ENCODE measurements around the gene MAPK13.

DNA sequence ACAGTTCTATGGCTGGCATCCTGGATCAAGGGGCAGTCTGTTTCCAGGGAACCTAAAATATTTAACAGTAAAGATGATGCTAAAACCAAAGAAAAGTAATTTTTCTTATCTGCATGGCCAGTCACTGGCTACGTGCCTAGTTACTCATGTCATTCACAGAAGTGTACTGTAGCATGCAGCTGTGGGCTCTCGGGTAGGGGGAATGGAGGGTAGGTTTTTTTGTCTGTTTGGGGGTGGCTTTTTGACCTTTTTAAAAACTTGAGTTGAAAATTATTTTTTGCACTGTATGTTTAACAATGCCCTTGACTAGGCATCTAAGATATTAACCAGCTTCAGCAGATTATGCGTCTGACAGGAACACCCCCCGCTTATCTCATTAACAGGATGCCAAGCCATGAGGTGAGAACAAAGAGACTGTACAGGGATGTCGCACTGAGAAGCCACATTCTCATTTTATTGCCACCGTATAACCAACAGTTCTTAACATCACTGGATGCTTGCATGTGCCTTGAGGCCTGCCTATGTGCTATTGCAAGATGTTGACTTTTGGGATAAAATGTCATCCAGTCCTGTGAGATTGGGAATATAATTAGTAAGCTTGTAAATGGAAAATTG lies 30.3 kb upstream of the MAPK13 start:
- TF ChIP-seq, protein P1, sequence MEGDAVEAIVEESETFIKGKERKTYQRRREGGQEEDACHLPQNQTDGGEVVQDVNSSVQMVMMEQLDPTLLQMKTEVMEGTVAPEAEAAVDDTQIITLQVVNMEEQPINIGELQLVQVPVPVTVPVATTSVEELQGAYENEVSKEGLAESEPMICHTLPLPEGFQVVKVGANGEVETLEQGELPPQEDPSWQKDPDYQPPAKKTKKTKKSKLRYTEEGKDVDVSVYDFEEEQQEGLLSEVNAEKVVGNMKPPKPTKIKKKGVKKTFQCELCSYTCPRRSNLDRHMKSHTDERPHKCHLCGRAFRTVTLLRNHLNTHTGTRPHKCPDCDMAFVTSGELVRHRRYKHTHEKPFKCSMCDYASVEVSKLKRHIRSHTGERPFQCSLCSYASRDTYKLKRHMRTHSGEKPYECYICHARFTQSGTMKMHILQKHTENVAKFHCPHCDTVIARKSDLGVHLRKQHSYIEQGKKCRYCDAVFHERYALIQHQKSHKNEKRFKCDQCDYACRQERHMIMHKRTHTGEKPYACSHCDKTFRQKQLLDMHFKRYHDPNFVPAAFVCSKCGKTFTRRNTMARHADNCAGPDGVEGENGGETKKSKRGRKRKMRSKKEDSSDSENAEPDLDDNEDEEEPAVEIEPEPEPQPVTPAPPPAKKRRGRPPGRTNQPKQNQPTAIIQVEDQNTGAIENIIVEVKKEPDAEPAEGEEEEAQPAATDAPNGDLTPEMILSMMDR (IDR thresholded peaks at IDR 0.05; ENCODE audit: poor library complexity, severe bottlenecking) = no peak
- TF ChIP-seq, protein P2, sequence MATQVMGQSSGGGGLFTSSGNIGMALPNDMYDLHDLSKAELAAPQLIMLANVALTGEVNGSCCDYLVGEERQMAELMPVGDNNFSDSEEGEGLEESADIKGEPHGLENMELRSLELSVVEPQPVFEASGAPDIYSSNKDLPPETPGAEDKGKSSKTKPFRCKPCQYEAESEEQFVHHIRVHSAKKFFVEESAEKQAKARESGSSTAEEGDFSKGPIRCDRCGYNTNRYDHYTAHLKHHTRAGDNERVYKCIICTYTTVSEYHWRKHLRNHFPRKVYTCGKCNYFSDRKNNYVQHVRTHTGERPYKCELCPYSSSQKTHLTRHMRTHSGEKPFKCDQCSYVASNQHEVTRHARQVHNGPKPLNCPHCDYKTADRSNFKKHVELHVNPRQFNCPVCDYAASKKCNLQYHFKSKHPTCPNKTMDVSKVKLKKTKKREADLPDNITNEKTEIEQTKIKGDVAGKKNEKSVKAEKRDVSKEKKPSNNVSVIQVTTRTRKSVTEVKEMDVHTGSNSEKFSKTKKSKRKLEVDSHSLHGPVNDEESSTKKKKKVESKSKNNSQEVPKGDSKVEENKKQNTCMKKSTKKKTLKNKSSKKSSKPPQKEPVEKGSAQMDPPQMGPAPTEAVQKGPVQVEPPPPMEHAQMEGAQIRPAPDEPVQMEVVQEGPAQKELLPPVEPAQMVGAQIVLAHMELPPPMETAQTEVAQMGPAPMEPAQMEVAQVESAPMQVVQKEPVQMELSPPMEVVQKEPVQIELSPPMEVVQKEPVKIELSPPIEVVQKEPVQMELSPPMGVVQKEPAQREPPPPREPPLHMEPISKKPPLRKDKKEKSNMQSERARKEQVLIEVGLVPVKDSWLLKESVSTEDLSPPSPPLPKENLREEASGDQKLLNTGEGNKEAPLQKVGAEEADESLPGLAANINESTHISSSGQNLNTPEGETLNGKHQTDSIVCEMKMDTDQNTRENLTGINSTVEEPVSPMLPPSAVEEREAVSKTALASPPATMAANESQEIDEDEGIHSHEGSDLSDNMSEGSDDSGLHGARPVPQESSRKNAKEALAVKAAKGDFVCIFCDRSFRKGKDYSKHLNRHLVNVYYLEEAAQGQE (IDR thresholded peaks at IDR 0.05; ENCODE audit: borderline replicate concordance) = no peak
- TF ChIP-seq EP300 (conservative IDR thresholded peaks at IDR 0.05; ENCODE audit: poor library complexity, severe bottlenecking) (no peak), POLR2AphosphoS5 (IDR thresholded peaks at IDR 0.05) (no peak)
